HUES48 (cell line): ENCODE data around the gene SRC.

Source experiments
- H3K27ac ChIP-seq: one replicate; pipeline ENCODE4 v1.7.0; 2013; ENCODE audit warnings: low read depth, low read length, inconsistent platforms
- H3K27me3 ChIP-seq: 2 replicates; pipeline ENCODE4 v1.6.1; 2013; ENCODE audit warnings: mild to moderate bottlenecking, low read length; ENCODE audit not compliant: control insufficient read depth, insufficient read depth
- H3K36me3 ChIP-seq: 2 replicates; pipeline ENCODE4 v1.6.1; 2013; ENCODE audit warnings: low read length; ENCODE audit not compliant: control insufficient read depth, insufficient read depth
- H3K4me1 ChIP-seq: 2 replicates; pipeline ENCODE4 v1.6.1; 2013; ENCODE audit warnings: mild to moderate bottlenecking, low read length; ENCODE audit not compliant: control insufficient read depth, insufficient read depth
- H3K4me3 ChIP-seq: 2 replicates; pipeline ENCODE4 v1.5.1; 2013; ENCODE audit warnings: mild to moderate bottlenecking, low read depth, low read length
- H3K9ac ChIP-seq: 2 replicates; pipeline ENCODE4 v1.6.1; 2013; ENCODE audit warnings: mild to moderate bottlenecking, low read depth, low read length, moderate library complexity
- H3K9me3 ChIP-seq: 2 replicates; pipeline ENCODE4 v1.6.1; 2013; ENCODE audit warnings: low read length; ENCODE audit not compliant: control insufficient read depth, insufficient read depth

SRC gene

GRCh38 chr20:37441023-37441422, 95.1 kb downstream of the SRC start:
- Histone ChIP-seq H3K4me1 (peaks cover 9% of the 10 kb centered on the region), H3K9me3 (no peaks in the 10 kb centered on the region), H3K4me3 (no peak overlapping the region), H3K27ac (no peak overlapping the region), H3K9ac (no peak overlapping the region), H3K36me3 (no peaks in the 10 kb centered on the region), H3K27me3 (no peaks in the 10 kb centered on the region)

GRCh38 chr20:37442547-37442946, 96.6 kb downstream of the SRC start:
- Histone ChIP-seq H3K9me3 (no peaks in the 10 kb centered on the region), H3K27me3 (no peaks in the 10 kb centered on the region), H3K4me1 (peaks cover 9% of the 10 kb centered on the region), H3K36me3 (no peaks in the 10 kb centered on the region), H3K9ac (no peak overlapping the region), H3K27ac (no peak overlapping the region), H3K4me3 (no peak overlapping the region)

GRCh38 chr20:37442986-37443385, 97.0 kb downstream of the SRC start:
- H3K36me3 ChIP-seq = no peaks in the 10 kb centered on the region
- no peak overlapping the region for H3K9ac ChIP-seq
- H3K4me3 ChIP-seq = no peak overlapping the region
- H3K27ac ChIP-seq = no peak overlapping the region
- H3K27me3 ChIP-seq = no peaks in the 10 kb centered on the region
- H3K4me1 ChIP-seq = peaks cover 8% of the 10 kb centered on the region
- H3K9me3 ChIP-seq = no peaks in the 10 kb centered on the region

GRCh38 chr20:37443596-37443995, 97.7 kb downstream of the SRC start:
- no peaks in the 10 kb centered on the region for H3K9me3 ChIP-seq
- H3K4me3 ChIP-seq = no peak overlapping the region
- H3K9ac ChIP-seq = no peak overlapping the region
- peaks cover 4% of the 10 kb centered on the region; the same call in 1 of the 2 replicates for H3K4me1 ChIP-seq
- H3K27me3 ChIP-seq = no peaks in the 10 kb centered on the region
- H3K27ac ChIP-seq = no peak overlapping the region
- no peaks in the 10 kb centered on the region for H3K36me3 ChIP-seq

GRCh38 chr20:37445041-37445440, 99.1 kb downstream of the SRC start:
- Histone ChIP-seq H3K4me3 (no peak overlapping the region), H3K4me1 (no peaks in the 10 kb centered on the region), H3K9me3 (no peaks in the 10 kb centered on the region), H3K36me3 (no peaks in the 10 kb centered on the region), H3K27ac (no peak overlapping the region), H3K27me3 (no peaks in the 10 kb centered on the region), H3K9ac (no peak overlapping the region)

GRCh38 chr20:37446286-37447032, 100.5 kb downstream of the SRC start:
- no peaks in the 10 kb centered on the region for H3K27me3 ChIP-seq
- no peaks in the 10 kb centered on the region for H3K9me3 ChIP-seq
- no peaks in the 10 kb centered on the region for H3K36me3 ChIP-seq
- H3K9ac ChIP-seq = no peak overlapping the region
- H3K4me1 ChIP-seq = no peaks in the 10 kb centered on the region
- no peak overlapping the region for H3K27ac ChIP-seq
- H3K4me3 ChIP-seq = no peak overlapping the region

GRCh38 chr20:37447688-37448087, 101.7 kb downstream of the SRC start:
- no peak overlapping the region for H3K27ac ChIP-seq
- no peaks in the 10 kb centered on the region for H3K36me3 ChIP-seq
- no peak overlapping the region for H3K9ac ChIP-seq
- no peaks in the 10 kb centered on the region for H3K27me3 ChIP-seq
- no peaks in the 10 kb centered on the region for H3K9me3 ChIP-seq
- no peak overlapping the region for H3K4me3 ChIP-seq
- H3K4me1 ChIP-seq = no peaks in the 10 kb centered on the region

GRCh38 chr20:37449276-37449675, 103.3 kb downstream of the SRC start:
- Histone ChIP-seq H3K27me3 (no peaks in the 10 kb centered on the region), H3K9me3 (no peaks in the 10 kb centered on the region)

GRCh38 chr20:37450344-37450743, 104.4 kb downstream of the SRC start:
- Histone ChIP-seq H3K36me3 (no peaks in the 10 kb centered on the region), H3K4me1 (no peaks in the 10 kb centered on the region), H3K9me3 (no peaks in the 10 kb centered on the region), H3K9ac (no peak overlapping the region), H3K27ac (no peak overlapping the region), H3K4me3 (no peak overlapping the region), H3K27me3 (no peaks in the 10 kb centered on the region)

More at GRCh38 chr20:37449276-37449675, 103.3 kb downstream of the SRC start:
- H3K9ac ChIP-seq = no peak overlapping the region
- H3K36me3 ChIP-seq = no peaks in the 10 kb centered on the region
- no peak overlapping the region for H3K4me3 ChIP-seq
- H3K4me1 ChIP-seq = no peaks in the 10 kb centered on the region
- H3K27ac ChIP-seq = no peak overlapping the region

GRCh38 chr20:37451616-37452015, 105.7 kb downstream of the SRC start:
- Histone ChIP-seq H3K4me3 (no peak overlapping the region), H3K9ac (no peak overlapping the region)

GRCh38 chr20:37452236-37452635, 106.3 kb downstream of the SRC start:
- no peaks in the 10 kb centered on the region for H3K27me3 ChIP-seq

More at GRCh38 chr20:37451616-37452015, 105.7 kb downstream of the SRC start:
- H3K27ac ChIP-seq = no peak overlapping the region
- H3K9me3 ChIP-seq = no peaks in the 10 kb centered on the region
- no peaks in the 10 kb centered on the region for H3K36me3 ChIP-seq
- H3K4me1 ChIP-seq = no peaks in the 10 kb centered on the region
- H3K27me3 ChIP-seq = no peaks in the 10 kb centered on the region

More at GRCh38 chr20:37452236-37452635, 106.3 kb downstream of the SRC start:
- Histone ChIP-seq H3K27ac (no peak overlapping the region), H3K9me3 (no peaks in the 10 kb centered on the region), H3K36me3 (no peaks in the 10 kb centered on the region), H3K9ac (no peak overlapping the region), H3K4me3 (no peak overlapping the region), H3K4me1 (no peaks in the 10 kb centered on the region)
